Endodermal cell (in vitro differentiated cells): ENCODE measurements around the gene OSGIN1. TPM values are rescaled to one million over a fixed set of nuclear protein-coding genes. Genes with fewer than 3 reads are reported as not detected.

Experiments
- DNase-seq: peaks from one replicate; pipeline ENCODE4 v3.0.0-alpha.2; 2017
- H3K27ac ChIP-seq: 2 replicates; pipeline ENCODE4 v1.5.1; 2013; ENCODE audit warnings: mild to moderate bottlenecking, low read depth, low read length, moderate library complexity
- H3K27me3 ChIP-seq: 2 replicates; pipeline ENCODE4 v1.6.1; 2013; ENCODE audit warnings: mild to moderate bottlenecking, low read length, moderate library complexity; ENCODE audit not compliant: insufficient read depth, control insufficient read depth, poor library complexity, severe bottlenecking
- H3K36me3 ChIP-seq: 2 replicates; pipeline ENCODE4 v1.7.0; 2013; ENCODE audit warnings: mild to moderate bottlenecking, low read length, moderate library complexity; ENCODE audit not compliant: control insufficient read depth, insufficient read depth
- H3K4me1 ChIP-seq: one replicate; pipeline ENCODE4 v1.7.0; 2013; ENCODE audit warnings: low read length; ENCODE audit not compliant: control insufficient read depth, insufficient read depth
- H3K4me3 ChIP-seq: 2 replicates; pipeline ENCODE4 v1.5.1; 2013; ENCODE audit warnings: mild to moderate bottlenecking, low read length, moderate library complexity
- H3K9ac ChIP-seq: 2 replicates; pipeline ENCODE4 v1.6.1; 2013; ENCODE audit warnings: mild to moderate bottlenecking, low read length, moderate library complexity; ENCODE audit not compliant: poor library complexity, severe bottlenecking; ENCODE audit errors: extremely low read depth
- H3K9me3 ChIP-seq: 2 replicates; pipeline ENCODE4 v1.6.1; 2013; ENCODE audit warnings: mild to moderate bottlenecking, low read length, moderate library complexity; ENCODE audit not compliant: control insufficient read depth
- H3K27ac Mint-ChIP-seq: 2 replicates; pipeline ENCODE4 v1.8.0; 2020; ENCODE audit warnings: mixed read lengths
- H3K27me3 Mint-ChIP-seq: 2 replicates; pipeline ENCODE4 v1.8.0; 2021; ENCODE audit warnings: mild to moderate bottlenecking, mixed read lengths; ENCODE audit not compliant: insufficient read depth
- H3K36me3 Mint-ChIP-seq: 2 replicates; pipeline ENCODE4 v1.8.0; 2020; ENCODE audit warnings: low read depth, mixed read lengths
- H3K4me1 Mint-ChIP-seq: 2 replicates; pipeline ENCODE4 v1.8.0; 2020; ENCODE audit warnings: mixed read lengths
- H3K4me3 Mint-ChIP-seq: 2 replicates; pipeline ENCODE4 v1.8.0; 2020; ENCODE audit warnings: mild to moderate bottlenecking, moderate library complexity, mixed read lengths
- H3K9me3 Mint-ChIP-seq: 2 replicates; pipeline ENCODE4 v1.8.0; 2020; ENCODE audit warnings: mild to moderate bottlenecking, mixed read lengths
- CTCF ChIP-seq: fragments of 200-600 bp; sonication (generic); conservative IDR thresholded peaks from 2 replicates; pipeline ENCODE4 v1.5.0; 2021; ENCODE audit warnings: antibody characterized with exemption, mild to moderate bottlenecking
- WGBS, 2 experiments: methylation state at CpG; one replicate each; pipeline versions ENCODE4 v1.1.5 to v1.1.7; 2013; ENCODE audit warnings: missing lambda C conversion rate in 2 of 2, mixed read lengths in 1 of 2; ENCODE audit not compliant: insufficient coverage in 1 of 2, insufficient read length in 1 of 2; 5-methylcytosine and 5-hydroxymethylcytosine counted together
- total RNA-seq, 2 donors: library from RNA; stranded (reverse); fragmentation: NEBNext Ultra II Directional in 1 of 2; extraction: Animal tissue kit (Norgen Biotek cat#: 25700) in 1 of 2; gene quantifications; 2 replicates in 1 of 2; 3 replicates in 1 of 2; pipeline ENCODE4 v1.2.1, GENCODE V29; 2021

Gene OSGIN1
- total RNA-seq, 2 donors from 2014 or later = 1.6 to 2.7 TPM

- WGBS, 2 experiments = 92 to 93% methylated on average over 18 to 19 of the region's 19 CpGs
- Histone ChIP-seq H3K27me3 (peaks cover 13% of the 10 kb centered on the region), H3K9ac (no peak overlapping the region), H3K36me3 (no peaks in the 10 kb centered on the region), H3K4me1 (no peaks in the 10 kb centered on the region), H3K9me3 (no peaks in the 10 kb centered on the region), H3K4me3 (no peak overlapping the region), H3K27ac (no peak overlapping the region)
- DNase-seq = no peak
- no peaks in the 10 kb centered on the region for H3K4me1 Mint-ChIP-seq
- H3K4me3 Mint-ChIP-seq = no peak overlapping the region
- no peaks in the 10 kb centered on the region for H3K36me3 Mint-ChIP-seq
- H3K27me3 Mint-ChIP-seq = peaks cover 24% of the 10 kb centered on the region
- no peaks in the 10 kb centered on the region for H3K9me3 Mint-ChIP-seq
- TF ChIP-seq CTCF = no peak
- no peak overlapping the region for H3K27ac Mint-ChIP-seq
Observed at GRCh38 chr16:83972256-83973008, 19.4 kb downstream of the OSGIN1 start.

GRCh38 chr16:83973077-83973476 lies 20.0 kb downstream of the OSGIN1 start:
- Histone ChIP-seq H3K27me3 (peaks cover 13% of the 10 kb centered on the region), H3K4me3 (no peak overlapping the region), H3K9me3 (peaks cover 5% of the 10 kb centered on the region), H3K27ac (no peak overlapping the region), H3K9ac (no peak overlapping the region), H3K36me3 (no peaks in the 10 kb centered on the region), H3K4me1 (no peaks in the 10 kb centered on the region)
- no peak for TF ChIP-seq CTCF
- DNase-seq = no peak
- H3K9me3 Mint-ChIP-seq = peaks cover 6% of the 10 kb centered on the region
- H3K27ac Mint-ChIP-seq = no peak overlapping the region
- H3K4me1 Mint-ChIP-seq = no peaks in the 10 kb centered on the region
- no peak overlapping the region for H3K4me3 Mint-ChIP-seq
- WGBS, 2 experiments = 80 to 92% methylated on average over 1 to 10 of the region's 10 CpGs
- H3K36me3 Mint-ChIP-seq = peaks cover 4% of the 10 kb centered on the region
- H3K27me3 Mint-ChIP-seq = peaks cover 23% of the 10 kb centered on the region

- no peak overlapping the region for H3K27ac ChIP-seq
- H3K4me1 ChIP-seq = no peaks in the 10 kb centered on the region
- WGBS, 2 experiments = 92 to 95% methylated on average over 16 to 22 of the region's 22 CpGs
- H3K27ac Mint-ChIP-seq = no peak overlapping the region
- peaks cover 23% of the 10 kb centered on the region for H3K27me3 Mint-ChIP-seq
- H3K36me3 ChIP-seq = no peaks in the 10 kb centered on the region
- no peak overlapping the region for H3K9ac ChIP-seq
- peaks cover 8% of the 10 kb centered on the region for H3K36me3 Mint-ChIP-seq
- H3K9me3 ChIP-seq = peaks cover 12% of the 10 kb centered on the region
- no peak overlapping the region for H3K4me3 Mint-ChIP-seq
- no peak for DNase-seq
- peaks cover 12% of the 10 kb centered on the region for H3K27me3 ChIP-seq
- peaks cover 13% of the 10 kb centered on the region for H3K9me3 Mint-ChIP-seq
- no peak overlapping the region for H3K4me3 ChIP-seq
- TF ChIP-seq CTCF = no peak
- no peaks in the 10 kb centered on the region for H3K4me1 Mint-ChIP-seq
Observed at GRCh38 chr16:83973581-83974385, 20.7 kb downstream of the OSGIN1 start.
